MCF 10A (cell line): ENCODE data around the gene IQSEC1. TPM values are rescaled to one million over a fixed set of nuclear protein-coding genes. Genes with fewer than 3 reads are reported as not detected.

Source experiments
- BruUV-seq: library from RNA; stranded (reverse); fragments of 400-500 nt; replicated peaks from 2 replicates; lab custom pipeline; 2021; lab: Mats Ljungman, UMichigan
- CTCF ChIA-PET: fragments of 300-600 bp; sonication (Branson Sonifier 250); formaldehyde crosslinking; extraction: SDS; loops from one replicate; lab custom pipeline; 2021; ENCODE audit warnings: antibody characterized with exemption, inconsistent platforms; lab: Yijun Ruan, JAX
- POLR2A ChIA-PET: fragments of 300-600, 350-650 bp; sonication (Branson Sonifier 250); formaldehyde crosslinking; extraction: SDS; loops from one replicate; lab custom pipeline; 2020; ENCODE audit warnings: antibody characterized with exemption, inconsistent platforms; lab: Yijun Ruan, JAX
- DNase-seq: peaks from one replicate; pipeline ENCODE4 v3.0.0-alpha.2; 2018; ENCODE audit not compliant: unreplicated experiment
- H3K27ac Mint-ChIP-seq: one replicate; pipeline ENCODE4 v1.8.0; 2022; ENCODE audit warnings: mild to moderate bottlenecking, low read depth, mixed read lengths; ENCODE audit not compliant: unreplicated experiment
- H3K27me3 Mint-ChIP-seq: one replicate; pipeline ENCODE4 v1.8.0; 2022; ENCODE audit warnings: mixed read lengths; ENCODE audit not compliant: insufficient read depth, unreplicated experiment
- H3K36me3 Mint-ChIP-seq: one replicate; pipeline ENCODE4 v1.8.0; 2022; ENCODE audit warnings: mild to moderate bottlenecking, moderate library complexity, mixed read lengths; ENCODE audit not compliant: insufficient read depth, unreplicated experiment
- H3K4me1 Mint-ChIP-seq: one replicate; pipeline ENCODE4 v1.8.0; 2022; ENCODE audit warnings: mixed read lengths; ENCODE audit not compliant: insufficient read depth, unreplicated experiment
- H3K4me3 Mint-ChIP-seq: one replicate; pipeline ENCODE4 v1.8.0; 2022; ENCODE audit warnings: mild to moderate bottlenecking, moderate library complexity, mixed read lengths; ENCODE audit not compliant: unreplicated experiment
- H3K9me3 Mint-ChIP-seq: one replicate; pipeline ENCODE4 v1.8.0; 2022; ENCODE audit warnings: mixed read lengths; ENCODE audit not compliant: unreplicated experiment
- intact Hi-C: fragments of 100-400 bp; cut with micrococcal nuclease; formaldehyde crosslinking; loops from 2 replicates; pipeline ENCODE4 v1.14.1; 2022
- total RNA-seq: library from RNA; stranded (reverse); gene quantifications from 2 replicates; pipeline ENCODE4 v1.2.3, GENCODE V29; 2022
- TF ChIP-seq, protein P1 (sequence below): fragments of 200-600 bp; IDR thresholded peaks from one replicate; pipeline ENCODE4 v1.8.0; 2022; ENCODE audit warnings: antibody characterized with exemption, mild to moderate bottlenecking; ENCODE audit not compliant: unreplicated experiment

The IQSEC1 gene
- total RNA-seq, 1 experiment from 2014 or later, result 18.7 TPM

- H3K9me3 Mint-ChIP-seq, result no peaks in the 10 kb centered on the region
- ChIA-PET CTCF (interaction anchor here (1.0 kb wide), 1 partner anchor 780 kb away, joined by 3 read pairs; no protein-coding TSS in a partner anchor), POLR2A (no interaction called here)
- BruUV-seq, result no TSS peak
- TF ChIP-seq, protein P1, sequence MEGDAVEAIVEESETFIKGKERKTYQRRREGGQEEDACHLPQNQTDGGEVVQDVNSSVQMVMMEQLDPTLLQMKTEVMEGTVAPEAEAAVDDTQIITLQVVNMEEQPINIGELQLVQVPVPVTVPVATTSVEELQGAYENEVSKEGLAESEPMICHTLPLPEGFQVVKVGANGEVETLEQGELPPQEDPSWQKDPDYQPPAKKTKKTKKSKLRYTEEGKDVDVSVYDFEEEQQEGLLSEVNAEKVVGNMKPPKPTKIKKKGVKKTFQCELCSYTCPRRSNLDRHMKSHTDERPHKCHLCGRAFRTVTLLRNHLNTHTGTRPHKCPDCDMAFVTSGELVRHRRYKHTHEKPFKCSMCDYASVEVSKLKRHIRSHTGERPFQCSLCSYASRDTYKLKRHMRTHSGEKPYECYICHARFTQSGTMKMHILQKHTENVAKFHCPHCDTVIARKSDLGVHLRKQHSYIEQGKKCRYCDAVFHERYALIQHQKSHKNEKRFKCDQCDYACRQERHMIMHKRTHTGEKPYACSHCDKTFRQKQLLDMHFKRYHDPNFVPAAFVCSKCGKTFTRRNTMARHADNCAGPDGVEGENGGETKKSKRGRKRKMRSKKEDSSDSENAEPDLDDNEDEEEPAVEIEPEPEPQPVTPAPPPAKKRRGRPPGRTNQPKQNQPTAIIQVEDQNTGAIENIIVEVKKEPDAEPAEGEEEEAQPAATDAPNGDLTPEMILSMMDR, result no peak
- DNase-seq, result no peak
- intact Hi-C loops, result no loop called here
- H3K27ac Mint-ChIP-seq, result no peak overlapping the region
- peaks cover 37% of the 10 kb centered on the region for H3K27me3 Mint-ChIP-seq
- H3K4me3 Mint-ChIP-seq, result no peak overlapping the region
- no peaks in the 10 kb centered on the region for H3K36me3 Mint-ChIP-seq
- H3K4me1 Mint-ChIP-seq, result no peaks in the 10 kb centered on the region
These were observed 31.3 kb upstream of the IQSEC1 start for GRCh38 chr3:13104511-13104910.

- ChIA-PET CTCF (interaction anchor here (0.7 to 2.5 kb wide), 5 partner anchors 11 to 781 kb away, joined by 3 to 16 read pairs (median 3); no protein-coding TSS in a partner anchor), POLR2A (no interaction called here)
These were observed 30.3 kb upstream of the IQSEC1 start for GRCh38 chr3:13103416-13104058.

DNA sequence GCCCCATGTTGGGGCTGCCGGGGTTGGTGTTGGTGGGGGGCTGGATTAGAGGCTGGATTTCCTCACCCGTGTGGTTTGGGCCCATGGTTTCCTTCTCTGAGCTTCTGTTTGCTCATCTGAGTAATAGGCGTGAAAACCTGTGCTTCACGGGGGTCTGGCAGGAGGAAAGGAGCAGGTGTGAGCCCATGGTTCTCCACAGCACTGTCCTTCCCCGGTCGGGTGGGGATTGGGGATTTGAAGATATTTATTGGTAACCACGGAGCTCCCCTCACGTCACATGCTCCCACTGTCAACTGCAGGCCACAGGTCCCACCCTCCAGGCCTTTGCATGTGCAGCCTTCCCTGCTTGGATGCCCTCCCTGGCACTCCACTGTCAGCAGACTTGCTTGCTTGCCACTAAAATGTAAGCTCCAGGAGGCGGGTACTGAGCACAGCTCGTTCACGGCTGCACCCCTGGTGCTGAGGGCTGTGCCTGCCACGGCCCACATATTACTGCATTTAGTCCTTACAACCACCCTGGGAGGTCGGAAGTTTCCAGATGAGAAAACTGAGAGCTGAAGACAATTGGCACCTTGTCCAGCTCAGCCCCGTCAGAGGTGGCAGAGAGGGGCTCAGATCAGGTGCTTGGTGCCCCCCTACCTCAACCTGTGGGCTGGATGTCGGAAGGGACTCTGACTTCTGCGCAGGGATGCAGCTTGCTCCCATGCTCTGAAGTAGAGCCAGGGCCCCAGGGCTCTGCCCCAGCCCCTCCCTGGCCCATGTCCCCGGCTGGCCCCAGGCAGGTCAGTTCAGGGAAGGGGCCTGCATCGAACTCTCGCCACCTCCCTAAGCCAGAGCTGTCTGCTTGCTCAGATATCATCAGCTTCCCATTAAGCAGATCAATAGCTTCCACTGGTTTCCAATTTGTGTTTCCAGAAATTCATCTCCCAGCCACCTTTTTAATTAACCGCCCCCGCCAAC lies 29.4 kb upstream of the IQSEC1 start:
- TF ChIP-seq, protein P1, result no peak
- BruUV-seq, result no TSS peak
- no peaks in the 10 kb centered on the region for H3K36me3 Mint-ChIP-seq

More at GRCh38 chr3:13103416-13104058, 30.3 kb upstream of the IQSEC1 start:
- TF ChIP-seq, protein P1, result no peak
- H3K27me3 Mint-ChIP-seq, result peaks cover 43% of the 10 kb centered on the region
- no TSS peak for BruUV-seq
- H3K36me3 Mint-ChIP-seq, result no peaks in the 10 kb centered on the region
- intact Hi-C loops, result no loop called here
- DNase-seq, result no peak
- H3K9me3 Mint-ChIP-seq, result no peaks in the 10 kb centered on the region
- H3K4me3 Mint-ChIP-seq, result no peak overlapping the region
- H3K27ac Mint-ChIP-seq, result no peak overlapping the region
- H3K4me1 Mint-ChIP-seq, result no peaks in the 10 kb centered on the region

GRCh38 chr3:13099707-13100106 lies 26.5 kb upstream of the IQSEC1 start:
- DNase-seq, result no peak
- intact Hi-C loops, result no loop called here
- no peak overlapping the region for H3K27ac Mint-ChIP-seq
- H3K36me3 Mint-ChIP-seq, result no peaks in the 10 kb centered on the region
- no peaks in the 10 kb centered on the region for H3K4me1 Mint-ChIP-seq
- CTCF ChIA-PET, result interaction anchor here (0.7 kb wide), 1 partner anchor 93 kb away, joined by 4 read pairs; no protein-coding TSS in a partner anchor
- no TSS peak for BruUV-seq
- POLR2A ChIA-PET, result no interaction called here
- H3K27me3 Mint-ChIP-seq, result peaks cover 47% of the 10 kb centered on the region
- no peaks in the 10 kb centered on the region for H3K9me3 Mint-ChIP-seq
- H3K4me3 Mint-ChIP-seq, result no peak overlapping the region
- TF ChIP-seq, protein P1, result no peak

More for the DNA sequence above, 29.4 kb upstream of the IQSEC1 start:
- Mint-ChIP-seq H3K4me3 (no peak overlapping the region), H3K27ac (no peak overlapping the region), H3K27me3 (peaks cover 52% of the 10 kb centered on the region), H3K9me3 (no peaks in the 10 kb centered on the region), H3K4me1 (no peaks in the 10 kb centered on the region)
- no peak for DNase-seq
- ChIA-PET POLR2A (interaction anchor here (1.0 kb wide), 1 partner anchor 349 kb away, joined by 3 read pairs; no protein-coding TSS in a partner anchor), CTCF (interaction anchor here (0.7 to 2.5 kb wide), 5 partner anchors 10 to 547 kb away, joined by 3 to 16 read pairs (median 4); no protein-coding TSS in a partner anchor)
- intact Hi-C loops, result no loop called here
